ENCODE measurements around the gene SHB. TPM values are rescaled to one million over a fixed set of nuclear protein-coding genes. Genes with fewer than 3 reads are reported as not detected.

Gene SHB
- total and polyA plus RNA-seq, 2 donors (not counting 3 experiments of a cell fraction or from before 2014, with no cell fraction given), result 13.4 to 24.9 TPM

GRCh38 chr9:38009035-38009501 is 60.0 kb downstream of the SHB start:
- H3K27me3 ChIP-seq (ENCODE audit: control insufficient read depth in 2 of 2, insufficient read depth in 2 of 2, low read length in 2 of 2), result no peaks in the 10 kb centered on the region
- intact Hi-C loops (cut with micrococcal nuclease), result loop anchor here (2.0 to 5.0 kb wide), 4 partner anchors 40 to 92 kb away; partner anchors contain the start of gene SHB
- dilution Hi-C loops (cut with MboI; ENCODE audit: extremely low pct_ligation_motif_present, low sequenced_read_pairs), result no loop called here
- H3K27ac ChIP-seq (ENCODE audit: insufficient read depth, low read depth, low read length), result peak overlapping the region; percentile 79
- no peak for DNase-seq (ENCODE audit: low read depth, low spot score)
- no peak for TF ChIP-seq MYC (IDR thresholded peaks at IDR 0.05; ENCODE audit: low read depth, low read length)
- TF ChIP-seq POLR2AphosphoS5 (IDR thresholded peaks at IDR 0.05; ENCODE audit: insufficient read depth, low read depth, low read length), result no peak
- no peak for TF ChIP-seq POLR2A (IDR thresholded peaks at IDR 0.05; ENCODE audit: low read depth, low read length)
- TF ChIP-seq JUN (IDR thresholded peaks at IDR 0.05; ENCODE audit: borderline replicate concordance, insufficient read depth, insufficient read length, low read depth), result no peak
- TF ChIP-seq CTCF (IDR thresholded peaks at IDR 0.05; ENCODE audit: extremely low read depth in 1 of 2, insufficient read depth in 1 of 2, low read depth in 1 of 2, low read length in 2 of 2), result no peak
- TF ChIP-seq MAX (IDR thresholded peaks at IDR 0.05; ENCODE audit: insufficient read depth, insufficient read length), result no peak
- TF ChIP-seq EZH2 (IDR thresholded peaks at IDR 0.05; ENCODE audit: borderline replicate concordance, low read depth, low read length, severe bottlenecking), result no peak
- TF ChIP-seq GATA2 (IDR thresholded peaks at IDR 0.05; ENCODE audit: insufficient read depth, insufficient read length, low read depth, low read length), result no peak
- no peak for TF ChIP-seq FOS (IDR thresholded peaks at IDR 0.05; ENCODE audit: borderline replicate concordance, insufficient read depth, low read length)
- no peaks in the 10 kb centered on the region for H3K9me3 ChIP-seq (replicated peaks; ENCODE audit: control insufficient read depth, insufficient read depth, low read length)
- H3K9ac ChIP-seq (replicated peaks; ENCODE audit: extremely low read depth, insufficient read depth, low read length), result no peak overlapping the region
- CTCF ChIA-PET, result interaction anchor here (0.8 to 2.4 kb wide), 12 partner anchors 10 to 95 kb away, joined by 3 to 13 read pairs (median 5); no protein-coding TSS in a partner anchor
- BruUV-seq (replicated peaks), result no TSS peak
- peaks cover 30% of the 10 kb centered on the region for H3K4me1 ChIP-seq (ENCODE audit: control insufficient read depth, extremely low read depth, insufficient read depth, low read length)
- no peak overlapping the region for H3K4me3 ChIP-seq (replicated peaks in 1 of 3; ENCODE audit: insufficient read depth in 1 of 3, low read depth in 1 of 3, low read length in 3 of 3)
- POLR2A ChIA-PET, result interaction anchor here (1.0 kb wide), 1 partner anchor 17 kb away, joined by 3 read pairs; no protein-coding TSS in a partner anchor
- H4K20me1 ChIP-seq (replicated peaks; ENCODE audit: control insufficient read depth, extremely low read depth, insufficient read depth, low read length), result no peaks in the 10 kb centered on the region
- peak; percentile 12 for FAIRE-seq
- peaks cover 39% of the 10 kb centered on the region for H3K79me2 ChIP-seq (ENCODE audit: control insufficient read depth, insufficient read depth, low read length)
- H3K9me1 ChIP-seq (replicated peaks; ENCODE audit: control insufficient read depth, extremely low read depth, insufficient read depth, low read length), result no peaks in the 10 kb centered on the region
- no peak overlapping the region for H3K4me2 ChIP-seq (ENCODE audit: insufficient read depth, low read length)
- H2AFZ ChIP-seq (ENCODE audit: low read depth, low read length), result no peak overlapping the region
- H3K36me3 ChIP-seq (ENCODE audit: control insufficient read depth in 2 of 2, extremely low read depth in 1 of 2, insufficient read depth in 2 of 2, low read length in 2 of 2), result peaks cover 0 to 3% of the 10 kb centered on the region in 2 experiments

Data from endothelial cell of umbilical vein (primary cell).